ENCODE results near the gene VPS13D.

The VPS13D gene

DNA sequence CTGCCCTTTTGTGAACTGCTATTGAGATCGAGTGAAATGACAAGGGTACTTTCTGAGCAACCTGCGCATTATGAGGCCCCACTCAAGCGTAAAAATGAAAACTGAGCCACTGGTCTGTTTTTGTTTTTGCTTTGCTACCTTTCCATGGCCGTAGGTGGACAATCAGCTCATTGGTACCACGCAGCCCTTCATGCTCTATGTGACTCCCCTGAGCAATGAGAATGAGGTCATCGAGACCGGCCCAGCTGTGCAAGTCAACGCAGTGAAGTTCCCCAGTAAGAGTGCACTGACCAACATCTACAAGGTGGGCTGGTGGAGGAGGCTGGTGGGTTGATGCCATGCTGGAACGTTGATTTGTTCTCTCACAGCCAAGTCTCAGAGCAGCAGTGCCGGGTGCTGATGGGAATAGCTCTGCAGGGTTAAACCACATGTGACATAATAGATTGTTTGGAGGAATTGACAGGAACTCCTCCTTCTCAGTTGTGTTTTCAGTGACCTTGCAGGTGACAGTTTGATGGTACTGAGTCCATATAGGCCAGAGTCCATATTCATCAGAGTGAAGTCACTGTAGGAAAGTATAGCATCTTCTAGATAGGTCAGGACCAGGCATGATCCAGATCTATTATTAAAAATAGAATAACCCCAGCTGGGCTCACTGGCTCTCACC is 170.3 kb downstream of the VPS13D start:
- DNase-seq (ENCODE audit: low read depth, low spot score): no peak

DNA sequence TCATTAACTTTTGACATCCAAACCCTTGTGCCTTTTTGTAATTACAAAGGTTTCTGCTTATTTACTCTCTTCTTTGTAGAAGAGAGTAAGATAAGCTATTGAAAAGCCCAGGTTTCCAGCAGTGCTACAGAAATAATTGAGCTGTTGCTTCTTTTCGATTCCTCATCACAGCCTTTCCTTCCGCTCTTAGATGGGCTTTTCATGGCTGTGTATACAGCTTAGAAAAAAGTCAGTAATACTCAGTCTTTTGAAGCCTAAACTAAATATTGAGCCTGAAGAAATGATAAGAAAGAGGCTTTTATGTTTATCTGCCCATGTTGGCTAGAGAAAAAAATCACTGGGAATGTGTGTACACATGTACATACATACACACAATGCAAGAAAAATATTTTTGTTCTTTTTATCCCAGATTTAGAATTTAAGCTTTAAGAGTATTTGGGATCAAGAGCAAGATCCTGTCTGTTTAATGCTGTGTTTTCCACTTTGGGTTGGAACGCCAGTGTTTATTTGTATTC is 172.4 kb downstream of the VPS13D start:
- DNase-seq (ENCODE audit: low read depth, low spot score): no peak

DNA sequence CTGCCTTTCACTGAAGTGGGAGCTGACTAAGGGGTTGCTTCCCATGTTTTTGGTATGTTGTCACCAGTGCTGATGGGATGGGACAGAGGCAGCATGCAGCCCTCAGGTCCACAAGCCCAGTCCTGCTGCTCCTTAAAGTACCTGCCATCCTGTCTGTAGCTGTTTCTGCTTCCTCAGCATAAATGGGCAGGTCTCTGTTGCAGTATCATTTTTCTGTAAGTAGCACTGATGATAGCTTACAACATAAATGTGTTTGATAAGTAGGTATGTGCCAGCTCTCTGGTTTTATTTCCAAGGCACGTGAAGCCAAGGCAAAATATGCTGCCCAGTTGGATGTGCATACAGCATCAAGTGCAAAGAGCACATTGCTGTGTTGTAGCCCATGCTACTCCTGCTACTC is 173.0 kb downstream of the VPS13D start:
- DNase-seq (ENCODE audit: low read depth, low spot score): no peak

DNA sequence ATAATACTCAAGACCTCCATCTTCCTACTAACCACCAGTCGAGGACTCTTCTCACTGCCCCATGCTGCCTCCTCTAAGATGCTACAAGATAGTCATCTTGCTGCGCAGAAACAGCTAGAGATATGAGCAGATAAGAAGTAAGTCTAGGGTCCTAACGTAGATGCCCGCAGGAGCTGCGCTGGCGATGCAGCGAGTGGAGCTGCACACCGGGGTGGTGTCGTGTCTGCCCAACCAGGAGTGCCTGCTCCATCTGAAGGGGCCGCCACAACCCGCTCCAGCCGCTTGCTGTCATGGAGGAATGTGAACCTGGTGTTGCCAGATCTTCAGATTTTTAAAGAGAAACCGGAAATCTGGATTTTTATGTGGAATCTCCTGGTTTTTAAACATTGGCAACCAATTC is 175.1 kb downstream of the VPS13D start:
- DNase-seq (ENCODE audit: low read depth, low spot score): no peak

DNA sequence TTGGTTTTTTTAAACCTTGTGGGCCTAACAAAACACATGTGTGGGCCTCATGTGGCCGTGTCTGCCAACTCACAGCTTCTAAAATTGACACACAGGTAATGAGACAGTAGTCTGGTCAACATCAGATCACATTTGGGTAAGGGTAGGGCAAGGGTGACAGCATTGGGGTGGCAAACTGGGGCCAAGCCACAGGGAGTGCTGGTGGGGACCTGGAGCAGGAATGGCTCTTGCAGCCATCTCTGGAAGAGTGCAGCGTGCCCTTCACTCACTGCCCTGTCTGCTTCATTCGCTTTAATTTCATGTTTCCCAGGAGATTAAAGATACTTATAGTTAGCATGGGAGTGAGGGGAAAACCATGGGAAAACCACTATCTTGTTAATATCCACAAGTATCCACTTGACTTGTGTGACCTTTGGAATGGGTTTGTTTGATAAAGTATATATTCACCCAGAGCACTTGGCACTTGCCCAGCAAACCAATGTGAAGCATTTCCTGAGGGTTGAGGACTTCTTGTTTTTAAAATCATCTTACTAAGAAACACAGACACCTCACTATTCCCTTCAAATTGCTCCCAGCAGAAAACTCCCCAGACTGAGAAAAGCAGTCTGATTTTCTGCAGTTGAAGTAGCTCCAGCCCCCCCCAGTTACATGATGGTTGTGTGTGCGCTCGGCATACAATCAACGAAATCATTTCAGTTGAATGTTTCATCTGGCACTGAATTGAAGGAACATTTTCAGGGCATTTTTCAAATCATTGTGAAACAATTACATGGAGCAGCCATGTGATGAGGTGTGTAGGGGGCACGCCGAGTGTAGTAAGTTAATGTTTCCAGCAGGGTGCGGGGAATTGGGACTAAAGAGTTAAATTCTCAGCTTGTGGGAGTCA is 175.7 kb downstream of the VPS13D start:
- no peak for DNase-seq (ENCODE audit: low read depth, low spot score)

DNA sequence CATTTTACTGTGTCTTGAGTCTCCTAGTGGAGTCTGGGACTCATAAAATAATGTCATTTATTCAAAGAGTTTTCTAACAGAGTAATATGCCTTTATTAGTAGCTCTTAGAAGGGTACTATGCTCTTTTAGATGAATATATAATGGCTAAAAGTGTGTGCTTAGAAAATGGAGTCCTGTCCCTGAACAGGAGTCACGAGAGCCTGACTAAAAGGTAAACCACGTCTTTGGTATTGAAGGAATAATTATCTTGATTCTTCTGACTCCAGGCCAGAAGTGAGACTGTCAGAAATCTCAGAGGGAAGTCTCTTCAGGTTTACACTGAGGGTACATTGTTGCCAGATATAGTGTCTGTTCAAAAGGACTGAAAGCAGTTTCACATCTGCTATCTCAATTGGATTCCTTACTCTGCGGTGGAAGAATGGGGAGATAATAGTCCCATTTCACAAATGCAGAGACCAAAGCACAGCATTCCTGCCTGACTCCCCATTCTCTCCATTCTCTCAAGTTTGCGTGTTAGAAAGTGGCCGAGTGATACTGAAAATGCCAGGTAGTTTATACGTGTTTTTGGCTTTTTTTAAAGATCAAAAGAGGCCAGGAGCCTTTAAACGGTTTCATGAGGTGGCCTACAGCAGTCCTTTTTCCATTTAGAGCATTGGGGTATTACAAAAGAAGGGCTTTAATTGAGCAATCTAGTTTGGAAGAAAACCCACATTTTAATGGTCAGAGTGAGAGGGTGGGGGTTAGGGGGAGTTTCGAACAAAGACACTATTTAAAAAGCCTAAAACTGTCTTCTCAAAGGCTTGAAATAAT is 176.6 kb downstream of the VPS13D start:
- no peak for DNase-seq (ENCODE audit: low read depth, low spot score)

DNA sequence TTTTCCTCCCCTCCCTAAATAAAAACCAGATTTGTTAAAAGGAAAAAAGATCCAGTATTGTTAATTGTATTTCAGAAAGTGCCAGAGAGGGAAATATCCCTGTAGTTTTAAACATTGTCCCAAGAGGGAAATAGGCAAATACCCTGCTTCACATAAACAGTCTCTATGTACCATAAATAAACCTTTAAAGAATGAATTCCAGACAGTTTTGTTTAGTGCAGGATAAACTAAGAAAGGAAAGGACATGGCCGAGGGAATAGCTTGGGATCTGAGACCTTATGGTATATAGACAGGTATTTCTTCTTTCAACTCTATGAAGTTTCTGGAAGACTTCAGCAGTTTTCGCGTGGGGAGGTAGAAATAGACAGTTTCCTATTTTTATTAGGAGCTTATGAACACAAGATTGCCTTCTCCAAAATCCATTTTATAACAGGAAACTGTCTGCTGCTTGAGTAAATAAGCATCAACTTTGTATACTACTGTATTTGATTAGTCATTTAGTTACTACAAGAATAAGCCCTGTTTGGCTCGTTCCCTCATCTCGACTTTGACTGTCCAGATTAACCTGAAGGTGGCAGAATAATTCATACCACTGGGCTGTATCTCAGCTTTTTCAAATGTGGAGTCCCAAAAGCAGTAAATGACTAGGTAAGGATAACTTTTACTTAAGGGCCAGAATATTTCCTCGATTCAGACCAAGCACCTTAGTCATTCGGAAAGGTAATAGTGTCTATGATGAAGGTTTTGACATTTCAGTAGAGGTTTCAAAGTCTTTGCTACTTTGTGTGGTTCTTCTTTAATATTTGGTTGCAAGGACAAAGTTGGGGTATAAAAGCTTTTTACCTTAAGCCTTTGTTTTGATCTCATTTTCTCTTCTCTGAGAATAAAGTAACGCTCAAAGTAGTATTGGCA is 177.5 kb downstream of the VPS13D start:
- DNase-seq (ENCODE audit: low read depth, low spot score): no peak

DNA sequence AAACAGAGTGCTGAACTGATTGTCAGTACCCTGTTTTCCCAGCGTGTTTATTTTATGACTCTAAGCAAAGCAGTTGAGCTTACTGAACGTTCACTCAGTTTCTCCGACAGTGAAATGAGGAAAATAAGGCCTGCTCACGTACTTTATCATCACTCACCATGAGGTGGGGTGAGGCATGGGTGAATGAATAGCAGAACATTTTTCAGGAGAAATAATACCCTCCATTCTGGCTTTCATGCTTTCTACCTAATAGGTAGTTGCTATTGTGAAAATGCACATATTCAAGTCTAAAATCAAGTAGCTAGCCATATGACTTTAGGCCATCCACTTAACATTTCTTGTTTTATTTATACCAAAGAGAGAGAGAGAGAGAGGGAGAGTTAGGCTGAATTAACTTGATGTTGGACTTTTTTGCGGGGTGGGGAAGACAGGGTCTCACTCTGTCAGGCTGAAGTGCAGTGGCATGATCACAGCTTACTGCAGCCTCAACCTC is 178.2 kb downstream of the VPS13D start:
- DNase-seq (ENCODE audit: low read depth, low spot score): no peak

DNA sequence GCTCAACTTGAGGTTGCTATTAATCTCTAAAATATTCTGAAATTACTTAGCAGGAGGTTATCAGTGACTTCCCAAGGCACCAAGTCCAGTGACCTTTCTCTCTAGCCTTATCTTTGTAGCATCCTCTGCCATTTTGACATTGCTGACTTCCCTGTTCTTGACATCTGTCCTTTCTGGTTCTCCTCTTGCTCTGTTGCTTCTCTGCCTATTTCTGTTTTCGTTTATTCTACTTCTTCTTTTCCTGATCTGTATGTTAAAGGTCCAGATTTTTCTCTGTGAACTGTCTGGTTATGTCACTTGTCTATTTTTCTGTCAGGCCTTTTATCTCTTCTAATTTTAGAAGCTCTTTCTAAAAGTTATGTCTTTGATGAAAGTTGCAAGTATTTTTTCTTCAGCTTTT is 178.8 kb downstream of the VPS13D start:
- no peak for DNase-seq (ENCODE audit: low read depth, low spot score)

DNA sequence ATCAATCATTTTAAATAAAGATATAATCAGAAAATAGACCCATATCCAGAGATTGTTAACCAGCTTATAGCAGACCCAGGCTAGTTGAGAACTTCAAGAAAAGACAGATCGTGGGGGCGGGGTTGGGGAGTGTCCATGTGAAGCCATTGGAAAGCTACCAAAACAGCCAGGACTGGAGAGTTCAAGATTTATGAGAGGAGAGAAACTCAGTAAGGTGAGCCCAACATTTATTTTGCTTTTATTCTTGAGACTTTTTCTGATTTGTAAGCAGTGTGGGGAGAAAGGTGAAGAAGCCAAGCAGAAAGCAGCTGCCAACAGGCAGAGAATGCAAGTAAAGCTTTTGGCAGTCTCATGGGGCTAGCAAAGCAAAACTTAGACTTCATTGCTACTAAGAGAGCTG is 179.9 kb downstream of the VPS13D start:
- no peak for DNase-seq (ENCODE audit: low read depth, low spot score)

DNA sequence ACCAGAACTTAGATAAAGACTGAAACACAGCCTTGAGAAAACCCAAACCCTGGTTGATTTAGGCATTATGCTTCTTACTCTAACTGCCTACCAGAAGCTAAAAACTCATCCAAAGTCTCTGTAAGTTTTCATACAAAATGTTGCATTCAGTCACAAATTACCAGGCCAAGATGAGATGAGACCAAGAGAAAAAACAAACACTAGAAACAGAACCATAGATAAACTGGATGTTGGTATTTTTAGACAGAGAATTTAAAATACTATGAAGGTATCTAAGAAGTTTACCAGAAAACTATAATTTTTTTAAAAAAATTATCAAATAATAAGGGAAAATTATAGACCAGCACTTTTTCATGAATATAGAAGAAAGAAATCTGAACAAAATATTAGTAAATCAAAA is 180.5 kb downstream of the VPS13D start:
- DNase-seq (ENCODE audit: low read depth, low spot score): no peak

DNA sequence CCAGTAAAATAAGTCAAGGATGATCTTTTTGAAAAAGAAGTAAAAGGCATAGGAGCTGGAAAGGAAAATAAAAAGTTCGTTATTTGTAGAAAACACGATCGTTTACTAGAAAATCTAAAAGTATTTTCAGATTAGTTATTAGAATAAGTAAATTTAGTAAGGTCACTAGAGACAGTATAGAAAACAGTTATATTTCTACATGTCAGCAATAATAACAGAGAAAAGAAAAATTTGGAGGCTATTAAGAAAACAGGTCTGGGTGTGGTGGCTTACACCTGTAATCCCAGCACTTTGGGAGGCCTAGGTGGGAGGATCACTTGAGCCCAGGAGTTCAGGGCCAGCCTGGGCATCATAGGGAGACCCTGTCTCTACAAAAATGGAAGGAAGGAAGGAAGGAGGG is 181.3 kb downstream of the VPS13D start:
- DNase-seq (ENCODE audit: low read depth, low spot score): no peak

DNA sequence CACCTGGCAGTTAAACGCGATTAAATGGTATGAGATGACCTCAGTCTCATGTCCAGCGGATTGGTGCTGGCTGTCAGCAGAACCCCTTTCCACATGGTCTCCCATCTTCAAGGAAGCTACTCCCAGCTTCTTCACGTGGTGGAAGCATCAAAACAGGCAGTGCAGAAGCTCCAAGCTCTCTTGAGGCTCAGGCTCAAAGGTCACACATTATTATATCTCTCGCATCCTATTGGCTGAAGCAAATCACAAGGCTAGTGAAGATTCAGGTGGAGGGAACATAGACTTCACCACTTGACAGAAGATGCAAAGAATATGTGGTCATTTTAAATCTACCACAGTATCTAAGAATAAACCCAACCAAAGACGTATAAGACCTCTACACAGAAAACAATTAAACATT is 181.9 kb downstream of the VPS13D start:
- no peak for DNase-seq (ENCODE audit: low read depth, low spot score)

DNA sequence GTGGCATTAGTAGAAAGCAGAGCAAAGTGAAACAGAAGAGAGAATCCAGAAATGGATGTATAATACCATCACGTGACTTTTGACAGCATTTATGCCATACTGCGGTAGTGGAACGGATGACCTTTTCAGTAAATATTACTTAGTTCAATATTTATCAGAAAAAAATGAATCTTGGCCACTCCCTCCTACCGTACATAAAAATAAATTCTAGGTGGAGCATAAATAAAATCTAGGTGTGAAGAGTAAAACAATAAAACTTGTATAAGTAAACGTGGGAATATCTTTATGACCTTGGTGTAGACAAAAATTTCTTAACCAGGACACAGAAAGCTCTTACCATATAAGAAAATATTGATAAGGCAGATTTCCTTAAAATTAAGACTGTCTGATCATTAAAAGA is 182.6 kb downstream of the VPS13D start:
- DNase-seq (ENCODE audit: low read depth, low spot score): no peak

DNA sequence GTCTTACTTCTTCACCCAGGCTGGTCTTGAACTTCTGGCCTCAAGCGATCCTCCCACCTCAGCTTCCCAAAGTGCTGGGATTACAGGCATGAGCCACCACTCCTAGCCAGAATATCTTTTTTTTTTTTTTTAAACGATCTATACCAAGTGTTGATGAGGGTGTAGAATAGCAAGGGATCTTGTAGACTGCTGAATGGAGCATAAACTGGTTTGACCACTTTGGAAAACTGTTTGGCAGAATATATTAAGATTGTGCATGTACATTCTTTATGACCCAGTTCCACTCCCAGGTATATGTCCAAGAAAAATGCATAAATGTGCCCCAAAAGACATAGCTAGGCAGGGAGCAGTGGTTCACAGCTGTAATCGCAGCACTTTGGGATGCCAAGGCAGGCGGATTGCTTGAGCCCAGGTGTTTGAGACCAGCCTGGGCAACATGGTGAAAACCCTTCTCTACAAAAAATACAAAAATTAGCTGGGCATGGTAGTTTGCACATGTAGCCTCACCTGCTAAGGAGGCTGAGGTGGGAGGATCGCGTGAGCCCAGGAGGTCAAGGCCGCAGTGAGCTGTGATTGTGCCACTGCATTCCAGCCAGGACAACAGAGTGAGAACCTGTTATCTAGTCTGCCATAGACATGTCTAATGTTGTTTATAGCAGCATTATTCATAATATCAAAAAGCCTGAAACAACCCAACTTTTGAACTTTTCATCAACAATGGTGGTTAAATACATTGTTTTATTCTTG is 184.0 kb downstream of the VPS13D start:
- no peak for DNase-seq (ENCODE audit: low read depth, low spot score)

DNA sequence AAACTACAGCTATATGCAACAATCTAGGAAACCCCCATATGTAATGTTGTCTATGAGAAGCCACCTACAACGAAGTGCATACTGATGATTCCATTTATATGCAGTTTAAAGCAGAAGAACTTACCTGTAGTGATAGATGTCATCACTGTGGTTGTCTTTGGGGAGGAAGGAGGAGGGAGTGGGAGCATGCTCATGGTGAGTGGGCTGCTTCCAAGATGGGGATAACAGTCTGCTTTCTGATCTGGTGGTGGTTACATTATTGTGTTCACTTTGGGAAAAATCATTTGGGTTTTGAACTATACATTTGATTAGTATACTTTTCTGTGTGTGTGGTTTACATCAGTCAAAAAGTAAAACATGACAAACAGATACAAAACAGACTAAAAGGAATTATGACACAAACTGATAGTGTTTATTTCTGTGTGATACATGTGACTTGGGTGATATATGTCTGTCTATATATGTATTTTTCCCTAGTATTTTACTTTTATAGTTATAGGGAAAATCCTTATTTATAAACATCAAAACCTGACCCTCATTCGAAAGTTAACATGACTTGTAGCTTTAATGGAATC is 184.7 kb downstream of the VPS13D start:
- DNase-seq (ENCODE audit: low read depth, low spot score): no peak

DNA sequence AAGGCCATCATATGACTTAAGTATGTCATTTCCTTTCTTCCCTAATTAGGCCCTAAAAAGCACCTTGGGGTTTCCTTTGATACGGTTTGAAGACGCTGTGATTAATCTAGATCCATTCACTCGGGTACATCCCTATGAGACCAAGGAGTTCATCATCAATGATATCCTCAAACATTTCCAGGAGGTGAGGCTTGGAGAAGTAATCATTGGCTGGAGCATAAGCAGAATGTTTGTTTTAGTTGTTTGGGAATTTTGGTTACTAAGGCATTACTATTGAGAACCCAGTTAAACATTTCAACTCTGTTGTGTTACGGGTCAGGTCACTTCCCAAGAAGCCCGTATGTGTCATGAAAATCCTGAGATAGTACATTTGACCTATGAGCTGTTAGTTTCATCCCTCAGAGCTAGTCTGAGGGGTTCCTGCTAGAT is 185.2 kb downstream of the VPS13D start:
- no peak for DNase-seq (ENCODE audit: low read depth, low spot score)

DNA sequence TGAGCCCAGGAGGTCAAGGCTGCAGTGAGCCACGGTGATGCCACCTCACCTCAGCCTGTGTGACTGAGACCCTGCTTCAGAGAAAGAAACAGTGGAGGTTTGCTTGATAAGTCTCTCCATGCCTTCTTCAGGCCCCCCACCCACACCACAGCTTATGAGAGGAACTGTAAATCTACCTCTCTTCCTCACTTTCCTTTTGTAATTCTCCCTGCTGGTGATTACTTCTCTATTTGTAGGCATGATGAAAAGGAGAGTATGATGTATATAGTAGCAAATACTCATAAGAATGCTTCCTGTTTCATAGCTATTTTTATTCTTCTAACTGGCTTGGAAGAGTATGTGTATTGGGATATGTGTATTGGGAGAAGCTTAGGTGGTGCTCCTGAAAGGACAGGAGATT is 186.3 kb downstream of the VPS13D start:
- DNase-seq (ENCODE audit: low read depth, low spot score): no peak

DNA sequence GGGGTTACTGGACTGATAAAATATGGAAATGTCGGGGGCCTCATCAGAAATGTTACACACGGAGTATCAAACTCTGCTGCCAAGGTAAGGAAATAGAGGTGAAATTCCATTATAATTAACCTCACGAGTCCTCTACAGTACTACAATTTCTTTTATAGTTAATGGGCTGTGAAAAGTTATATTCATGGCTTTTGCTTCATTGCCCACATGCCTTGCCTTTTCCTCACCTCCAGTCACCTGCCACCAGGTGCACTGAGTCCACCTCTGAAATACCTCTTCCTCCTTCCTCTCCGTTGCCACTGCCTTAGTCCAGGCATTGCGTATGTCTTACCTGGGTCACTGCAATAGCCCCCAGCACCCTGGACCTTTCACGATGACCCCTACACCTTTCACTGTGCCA is 186.9 kb downstream of the VPS13D start:
- no peak for DNase-seq (ENCODE audit: low read depth, low spot score)

DNA sequence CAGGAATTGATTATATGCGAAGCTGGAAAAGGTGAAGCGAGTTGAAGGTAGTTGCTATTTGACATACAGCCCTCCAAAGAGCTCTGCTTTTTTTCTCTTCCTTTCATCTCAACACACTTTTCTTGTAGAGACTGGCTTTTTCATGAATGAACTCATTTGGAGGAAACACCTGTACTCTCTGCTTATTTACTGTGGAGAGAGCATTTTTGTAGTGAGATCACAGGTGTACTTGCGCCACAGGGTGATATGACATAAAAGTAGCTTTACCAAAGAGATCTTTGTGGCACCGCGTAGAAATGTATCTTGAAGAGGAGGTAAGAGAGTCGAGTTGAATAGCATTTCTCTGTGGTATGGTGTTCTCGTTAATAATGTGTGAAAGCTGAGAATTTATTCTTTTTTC is 187.6 kb downstream of the VPS13D start:
- DNase-seq (ENCODE audit: low read depth, low spot score): no peak

Measured in ELF-1 (cell line).